NCI-H1436 treated with DMSO at 0.1 percent for 48 hours (cell line): ENCODE results near the gene PLA2G5.
"Not testable (repeated sequence)": the region's sequence is repeated elsewhere in the genome, so short reads cannot be mapped to it uniquely, and the experiment has no call there.

ENCODE experiments used
- DNase-seq: peaks from one replicate; lab custom pipeline; 2025; lab: John Stamatoyannopoulos, UW

PLA2G5 gene

GRCh38 chr1:20069874-20070273 is at the start of gene PLA2G5:
PLA2G5 (plus strand) TSS chr1:20070194; CDS start chr1:20084831, 14,637 bp downstream.
- DNase-seq: no peak

GRCh38 chr1:20028125-20028524 is 41.9 kb upstream of the PLA2G5 start:
- DNase-seq: no peak

- no peak for DNase-seq
Observed at GRCh38 chr1:20028726-20029125, 41.3 kb upstream of the PLA2G5 start.

- no peak for DNase-seq
Observed at GRCh38 chr1:20029178-20029912, 40.6 kb upstream of the PLA2G5 start.

- DNase-seq: not testable (repeated sequence)
Observed at GRCh38 chr1:20030436-20031151, 39.4 kb upstream of the PLA2G5 start.

- no peak for DNase-seq
Observed at GRCh38 chr1:20031161-20031560, 38.8 kb upstream of the PLA2G5 start.

- no peak for DNase-seq
Observed at GRCh38 chr1:20031836-20032235, 38.2 kb upstream of the PLA2G5 start.

- DNase-seq: no peak
Observed at GRCh38 chr1:20032425-20032824, 37.6 kb upstream of the PLA2G5 start.

GRCh38 chr1:20033420-20033819 is 36.6 kb upstream of the PLA2G5 start:
- no peak for DNase-seq

GRCh38 chr1:20035114-20035513 is 34.9 kb upstream of the PLA2G5 start:
- DNase-seq: no peak

- no peak for DNase-seq
Observed at GRCh38 chr1:20037877-20038276, 32.1 kb upstream of the PLA2G5 start.

GRCh38 chr1:20047096-20047495 is 22.9 kb upstream of the PLA2G5 start:
- DNase-seq: no peak

- DNase-seq: no peak
Observed at GRCh38 chr1:20048563-20048962, 21.4 kb upstream of the PLA2G5 start.

- DNase-seq: not testable (repeated sequence)
Observed at GRCh38 chr1:20049056-20049798, 20.8 kb upstream of the PLA2G5 start.

GRCh38 chr1:20051218-20051829 is 18.7 kb upstream of the PLA2G5 start:
- DNase-seq: no peak

- DNase-seq: no peak
Observed at GRCh38 chr1:20052386-20052785, 17.6 kb upstream of the PLA2G5 start.

GRCh38 chr1:20057886-20058420 is 12.0 kb upstream of the PLA2G5 start:
- DNase-seq: no peak

GRCh38 chr1:20058531-20058930 is 11.5 kb upstream of the PLA2G5 start:
- no peak for DNase-seq

- DNase-seq: no peak
Observed at GRCh38 chr1:20059847-20060246, 10.1 kb upstream of the PLA2G5 start.

GRCh38 chr1:20060791-20061190 is 9.2 kb upstream of the PLA2G5 start:
- not testable (repeated sequence) for DNase-seq

- DNase-seq: no peak
Observed at GRCh38 chr1:20061866-20062265, 8.1 kb upstream of the PLA2G5 start.

GRCh38 chr1:20063861-20064292 is 6.1 kb upstream of the PLA2G5 start:
- no peak for DNase-seq
